ENCODE measurements around the gene DAZAP2. TPM values are rescaled to one million over a fixed set of nuclear protein-coding genes. Genes with fewer than 3 reads are reported as not detected.
"Not testable (repeated sequence)": the region's sequence is repeated elsewhere in the genome, so short reads cannot be mapped to it uniquely, and the experiment has no call there.

DAZAP2 gene
- total and polyA plus RNA-seq, 2 experiments from 2014 or later, result 277 to 348 TPM

DNA sequence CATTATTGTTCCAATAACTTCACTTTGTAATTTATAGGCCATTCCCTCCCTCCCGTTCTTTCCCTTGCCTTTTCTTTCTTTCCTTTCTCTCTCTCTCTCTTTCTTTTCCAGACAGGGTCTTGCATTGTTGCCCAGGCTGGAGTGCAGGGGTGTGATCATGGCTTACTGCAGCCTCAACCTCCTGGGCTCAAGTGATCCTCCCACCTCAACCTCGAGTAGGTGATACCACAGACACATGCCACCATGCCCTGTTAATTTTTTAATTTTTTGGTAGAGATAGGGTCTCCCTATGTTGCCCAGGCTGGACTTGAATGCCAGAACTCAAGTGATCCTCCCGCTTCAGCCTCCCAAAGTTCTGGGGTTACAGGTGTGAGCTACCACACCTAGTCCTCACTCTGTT lies 14.0 kb upstream of the DAZAP2 start:
- Histone ChIP-seq H3K27me3 (no peaks in the 10 kb centered on the region), H3K36me3 (replicated peaks; ENCODE audit: insufficient read depth, low read depth) (no peaks in the 10 kb centered on the region)
- WGBS (ENCODE audit: low lambda C conversion rate, missing lambda C conversion rate), result 90% methylated on average over 3 of the region's 3 CpGs

DNA sequence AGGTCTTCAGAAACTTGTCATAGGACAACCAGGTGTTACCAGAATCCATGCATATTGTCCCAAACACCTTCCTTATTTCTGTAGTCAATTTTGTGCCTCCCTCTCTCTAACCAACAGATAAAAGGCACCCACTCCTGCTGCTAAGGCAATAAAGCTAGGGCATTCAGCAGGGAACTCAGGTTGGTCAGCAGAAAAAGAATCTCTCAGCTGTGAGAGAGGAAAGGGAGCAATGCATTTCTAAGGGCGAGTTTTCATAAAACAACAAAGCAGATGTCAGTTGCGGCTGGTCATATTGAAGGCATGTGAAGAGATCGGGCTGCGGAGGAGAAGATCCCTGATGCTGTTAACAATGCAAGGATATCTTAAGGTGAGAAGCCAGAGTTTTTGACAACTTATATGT lies 13.4 kb upstream of the DAZAP2 start:
- Histone ChIP-seq H3K4me2 (no peak overlapping the region), H3K9me3 (ENCODE audit: low read depth) (no peaks in the 10 kb centered on the region), H3K27me3 (no peaks in the 10 kb centered on the region), H3K79me2 (peaks cover 5% of the 10 kb centered on the region), H2AFZ (no peak overlapping the region), H3K9me2 (replicated peaks; ENCODE audit: insufficient read depth) (no peaks in the 10 kb centered on the region), H3K4me1 (ENCODE audit: insufficient read depth) (no peaks in the 10 kb centered on the region), H3K4me3 (no peak overlapping the region), H3K27ac (no peak overlapping the region), H3K36me3 (replicated peaks; ENCODE audit: insufficient read depth, low read depth) (no peaks in the 10 kb centered on the region), H4K20me1 (ENCODE audit: insufficient read depth, poor library complexity, severe bottlenecking) (no peaks in the 10 kb centered on the region)
- 88% methylated on average over 4 of the region's 4 CpGs for WGBS (ENCODE audit: low lambda C conversion rate, missing lambda C conversion rate)
- no peak for TF ChIP-seq EZH2 (IDR thresholded peaks at IDR 0.05; ENCODE audit: borderline replicate concordance)
- TF ChIP-seq EZH2phosphoT487 (IDR thresholded peaks at IDR 0.05; ENCODE audit: low read depth, severe bottlenecking, unreplicated experiment), result no peak
- TF ChIP-seq, protein P1, sequence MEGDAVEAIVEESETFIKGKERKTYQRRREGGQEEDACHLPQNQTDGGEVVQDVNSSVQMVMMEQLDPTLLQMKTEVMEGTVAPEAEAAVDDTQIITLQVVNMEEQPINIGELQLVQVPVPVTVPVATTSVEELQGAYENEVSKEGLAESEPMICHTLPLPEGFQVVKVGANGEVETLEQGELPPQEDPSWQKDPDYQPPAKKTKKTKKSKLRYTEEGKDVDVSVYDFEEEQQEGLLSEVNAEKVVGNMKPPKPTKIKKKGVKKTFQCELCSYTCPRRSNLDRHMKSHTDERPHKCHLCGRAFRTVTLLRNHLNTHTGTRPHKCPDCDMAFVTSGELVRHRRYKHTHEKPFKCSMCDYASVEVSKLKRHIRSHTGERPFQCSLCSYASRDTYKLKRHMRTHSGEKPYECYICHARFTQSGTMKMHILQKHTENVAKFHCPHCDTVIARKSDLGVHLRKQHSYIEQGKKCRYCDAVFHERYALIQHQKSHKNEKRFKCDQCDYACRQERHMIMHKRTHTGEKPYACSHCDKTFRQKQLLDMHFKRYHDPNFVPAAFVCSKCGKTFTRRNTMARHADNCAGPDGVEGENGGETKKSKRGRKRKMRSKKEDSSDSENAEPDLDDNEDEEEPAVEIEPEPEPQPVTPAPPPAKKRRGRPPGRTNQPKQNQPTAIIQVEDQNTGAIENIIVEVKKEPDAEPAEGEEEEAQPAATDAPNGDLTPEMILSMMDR (IDR thresholded peaks at IDR 0.05; ENCODE audit: poor library complexity), result no peak
- no peak for DNase-seq (ENCODE audit: low spot score)

More for the DNA sequence above, 14.0 kb upstream of the DAZAP2 start:
- no peak overlapping the region for H3K4me2 ChIP-seq
- peaks cover under 1% of the 10 kb centered on the region for H3K4me1 ChIP-seq (ENCODE audit: insufficient read depth)
- H4K20me1 ChIP-seq (ENCODE audit: insufficient read depth, poor library complexity, severe bottlenecking), result no peaks in the 10 kb centered on the region
- no peak for DNase-seq (ENCODE audit: low spot score)
- H2AFZ ChIP-seq, result no peak overlapping the region
- H3K4me3 ChIP-seq, result no peak overlapping the region
- no peaks in the 10 kb centered on the region for H3K9me2 ChIP-seq (replicated peaks; ENCODE audit: insufficient read depth)
- peaks cover 9% of the 10 kb centered on the region for H3K79me2 ChIP-seq
- no peak overlapping the region for H3K27ac ChIP-seq
- no peaks in the 10 kb centered on the region for H3K9me3 ChIP-seq (ENCODE audit: low read depth)
- no peak for TF ChIP-seq EZH2 (IDR thresholded peaks at IDR 0.05; ENCODE audit: borderline replicate concordance)
- TF ChIP-seq, protein P1 (IDR thresholded peaks at IDR 0.05; ENCODE audit: poor library complexity), result no peak
- TF ChIP-seq EZH2phosphoT487 (IDR thresholded peaks at IDR 0.05; ENCODE audit: low read depth, severe bottlenecking, unreplicated experiment), result no peak

DNA sequence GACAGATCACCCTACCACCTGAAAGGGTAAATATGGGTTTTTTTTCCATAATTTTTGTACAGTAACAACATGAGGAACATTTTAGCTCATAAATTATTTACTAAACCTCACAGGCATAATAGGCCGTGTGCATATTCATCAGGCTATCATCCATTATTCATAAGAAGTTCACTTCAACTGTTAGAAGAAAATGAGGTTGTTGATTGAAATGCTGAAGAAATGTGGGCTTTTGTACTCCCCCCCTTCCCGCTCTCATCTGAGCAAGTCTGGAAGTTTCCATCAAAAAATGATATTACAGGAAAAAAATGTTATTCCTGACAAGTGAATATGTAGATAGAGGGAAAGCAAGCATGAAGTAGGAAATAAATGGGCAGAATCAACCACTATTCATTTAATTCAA lies 12.9 kb upstream of the DAZAP2 start:
- TF ChIP-seq EZH2phosphoT487 (IDR thresholded peaks at IDR 0.05; ENCODE audit: low read depth, severe bottlenecking, unreplicated experiment), result no peak
- TF ChIP-seq, protein P1 (IDR thresholded peaks at IDR 0.05; ENCODE audit: poor library complexity), result no peak
- TF ChIP-seq EZH2 (IDR thresholded peaks at IDR 0.05; ENCODE audit: borderline replicate concordance), result no peak
- Histone ChIP-seq H3K9me3 (ENCODE audit: low read depth) (no peaks in the 10 kb centered on the region), H3K36me3 (replicated peaks; ENCODE audit: insufficient read depth, low read depth) (no peaks in the 10 kb centered on the region), H3K4me1 (ENCODE audit: insufficient read depth) (no peaks in the 10 kb centered on the region), H3K9me2 (replicated peaks; ENCODE audit: insufficient read depth) (no peaks in the 10 kb centered on the region), H2AFZ (no peak overlapping the region), H3K27me3 (no peaks in the 10 kb centered on the region), H3K4me2 (no peak overlapping the region), H3K4me3 (no peak overlapping the region), H3K79me2 (peaks cover 4% of the 10 kb centered on the region), H4K20me1 (ENCODE audit: insufficient read depth, poor library complexity, severe bottlenecking) (no peaks in the 10 kb centered on the region), H3K27ac (no peak overlapping the region)
- no peak for DNase-seq (ENCODE audit: low spot score)
- 99% methylated on average over 2 of the region's 2 CpGs for WGBS (ENCODE audit: low lambda C conversion rate, missing lambda C conversion rate)

DNA sequence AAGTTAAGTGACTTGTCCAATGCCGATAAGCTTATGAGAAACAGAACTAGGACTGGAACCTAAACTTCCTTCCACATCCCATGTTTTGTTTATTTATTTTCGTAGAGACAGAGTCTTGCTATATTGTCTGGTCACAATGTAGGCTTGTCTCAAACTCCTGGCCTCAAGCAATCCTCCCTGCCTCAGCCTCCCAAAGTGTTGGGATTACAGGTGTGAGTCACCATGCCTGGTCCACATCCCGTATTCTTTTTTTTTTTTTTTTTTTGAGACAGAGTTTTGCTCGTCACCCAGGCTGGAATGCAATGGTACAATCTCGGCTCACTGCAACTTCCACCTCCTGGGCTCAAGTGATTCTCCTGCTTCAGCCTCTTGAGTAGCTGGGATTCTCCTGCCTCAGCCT lies 11.5 kb upstream of the DAZAP2 start:
- not testable (repeated sequence) for DNase-seq (ENCODE audit: low spot score); H3K79me2 ChIP-seq; H3K9me3 ChIP-seq (ENCODE audit: low read depth); H3K27ac ChIP-seq; H3K4me1 ChIP-seq (ENCODE audit: insufficient read depth); H3K4me3 ChIP-seq; H2AFZ ChIP-seq; H3K27me3 ChIP-seq; H3K36me3 ChIP-seq (replicated peaks; ENCODE audit: insufficient read depth, low read depth); H3K9me2 ChIP-seq (replicated peaks; ENCODE audit: insufficient read depth); H4K20me1 ChIP-seq (ENCODE audit: insufficient read depth, poor library complexity, severe bottlenecking); H3K4me2 ChIP-seq
- 86% methylated on average over 5 of the region's 5 CpGs for WGBS (ENCODE audit: low lambda C conversion rate, missing lambda C conversion rate)

Measured in hepatocyte (in vitro differentiated cells).